ENCODE results near the gene MRPL3.

DNA sequence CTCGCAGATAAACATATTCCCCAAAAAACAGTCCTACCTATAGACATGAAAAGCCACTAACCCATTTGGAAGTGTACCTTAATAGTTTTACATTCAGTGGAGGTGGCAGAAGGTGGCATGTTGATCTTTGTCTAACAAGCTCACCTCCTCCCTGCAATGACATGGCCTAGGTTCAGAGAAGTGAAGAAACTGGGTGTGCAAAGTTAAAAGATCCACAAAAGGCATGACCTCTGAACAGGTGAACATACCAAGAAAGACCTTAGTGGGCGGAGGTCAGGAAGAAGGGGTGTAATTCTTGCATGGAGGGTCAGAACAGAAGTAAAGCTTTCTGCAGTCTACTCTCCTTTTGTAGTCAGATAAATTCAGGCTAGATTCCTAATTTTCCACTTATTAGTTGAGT lies 822 bp downstream of the MRPL3 start:
- TF ChIP-seq CTCF (IDR thresholded peaks at IDR 0.05) (no peak), EP300 (IDR thresholded peaks at IDR 0.05) (no peak)

All from ovary (tissue), 3 donors.